Neuronal stem cell (in vitro differentiated cells): ENCODE data around the gene OBP2B.
"Not testable (repeated sequence)": the region's sequence is repeated elsewhere in the genome, so short reads cannot be mapped to it uniquely, and the experiment has no call there.

Experiments
- DNase-seq: peaks from one replicate; pipeline ENCODE4 v3.0.0-alpha.2; 2013; ENCODE audit warnings: low spot score
- H2AFZ ChIP-seq: one replicate; pipeline ENCODE4 v1.6.1; 2013; ENCODE audit warnings: mild to moderate bottlenecking, low read length, inconsistent platforms
- H2AK5ac ChIP-seq: 2 replicates; pipeline ENCODE4 v1.6.1; 2013; ENCODE audit warnings: low read depth, mild to moderate bottlenecking, inconsistent platforms, low read length, moderate library complexity, mixed read lengths
- H2BK120ac ChIP-seq: 2 replicates; pipeline ENCODE4 v1.6.1; 2013; ENCODE audit warnings: low read depth, mild to moderate bottlenecking, inconsistent platforms, low read length, moderate library complexity, mixed read lengths
- H2BK12ac ChIP-seq: one replicate; pipeline ENCODE4 v1.6.1; 2013; ENCODE audit warnings: low read length, inconsistent platforms
- H2BK15ac ChIP-seq: 2 replicates; pipeline ENCODE4 v1.6.1; 2013; ENCODE audit warnings: mild to moderate bottlenecking, low read length, inconsistent platforms, mixed read lengths
- H2BK5ac ChIP-seq: one replicate; pipeline ENCODE4 v1.6.1; 2013; ENCODE audit warnings: inconsistent platforms, mild to moderate bottlenecking, low read length, moderate library complexity
- H3K14ac ChIP-seq: one replicate; pipeline ENCODE4 v1.6.1; 2013; ENCODE audit warnings: low read length, inconsistent platforms
- H3K18ac ChIP-seq: 2 replicates; pipeline ENCODE4 v1.6.1; 2013; ENCODE audit warnings: low read length, inconsistent platforms
- H3K23ac ChIP-seq: 2 replicates; pipeline ENCODE4 v1.6.1; 2013; ENCODE audit warnings: low read depth, mild to moderate bottlenecking, mixed read lengths, low read length, inconsistent platforms; ENCODE audit not compliant: poor library complexity
- H3K27ac ChIP-seq: replicated peaks from 3 replicates; pipeline ENCODE4 v1.5.1; 2013; ENCODE audit warnings: low read length, inconsistent platforms
- H3K27me3 ChIP-seq, 3 experiments: 2 replicates each; pipeline ENCODE4 v1.6.1; 2013; ENCODE audit warnings: low read length in 3 of 3, mild to moderate bottlenecking in 2 of 3, inconsistent platforms in 1 of 3, low read depth in 1 of 3, mixed read lengths in 1 of 3, moderate library complexity in 1 of 3; ENCODE audit not compliant: control insufficient read depth in 3 of 3, insufficient read depth in 3 of 3
- H3K36me3 ChIP-seq, 2 donors: replicated peaks in 1 of 2; 2 replicates each; pipeline ENCODE4 v1.6.1; 2013; ENCODE audit warnings: low read length in 2 of 2; ENCODE audit not compliant: control insufficient read depth in 2 of 2, insufficient read depth in 2 of 2
- H3K4ac ChIP-seq: 2 replicates; pipeline ENCODE4 v1.6.1; 2013; ENCODE audit warnings: inconsistent platforms, mild to moderate bottlenecking, low read length, moderate library complexity
- H3K4me1 ChIP-seq, 2 donors: 1 replicate in 1 of 2; 2 replicates in 1 of 2; pipeline ENCODE4 v1.6.1; 2013; ENCODE audit warnings: low read length in 2 of 2, low read depth in 1 of 2; ENCODE audit not compliant: control insufficient read depth in 2 of 2, insufficient read depth in 1 of 2
- H3K4me2 ChIP-seq: one replicate; pipeline ENCODE4 v1.6.1; 2013; ENCODE audit warnings: mild to moderate bottlenecking, low read length, inconsistent platforms; ENCODE audit not compliant: insufficient read depth, poor library complexity, severe bottlenecking
- H3K4me3 ChIP-seq, 2 donors: 2 replicates each; pipeline ENCODE4 v1.5.1; 2013; ENCODE audit warnings: low read length in 2 of 2, mild to moderate bottlenecking in 2 of 2, inconsistent platforms in 1 of 2, moderate library complexity in 1 of 2
- H3K79me1 ChIP-seq: one replicate; pipeline ENCODE4 v1.6.1; 2013; ENCODE audit warnings: low read depth, mild to moderate bottlenecking, inconsistent platforms, low read length, moderate library complexity
- H3K9ac ChIP-seq: one replicate; pipeline ENCODE4 v1.6.1; 2013; ENCODE audit warnings: mild to moderate bottlenecking, low read depth, low read length, inconsistent platforms; ENCODE audit not compliant: poor library complexity
- H3K9me3 ChIP-seq, 2 donors: replicated peaks in 1 of 2; 2 replicates each; pipeline versions ENCODE3 to v1.6.1; 2013; ENCODE audit warnings: low read length in 2 of 2, mild to moderate bottlenecking in 2 of 2, inconsistent platforms in 1 of 2, low read depth in 1 of 2, mixed read lengths in 1 of 2, moderate library complexity in 1 of 2; ENCODE audit not compliant: control insufficient read depth in 2 of 2, insufficient read depth in 1 of 2
- H4K8ac ChIP-seq: one replicate; pipeline ENCODE4 v1.6.1; 2013; ENCODE audit warnings: low read depth, mild to moderate bottlenecking, inconsistent platforms, low read length, moderate library complexity
- H4K91ac ChIP-seq: one replicate; pipeline ENCODE4 v1.6.1; 2013; ENCODE audit warnings: low read length, low read depth, mild to moderate bottlenecking, inconsistent platforms; ENCODE audit not compliant: poor library complexity
- WGBS, 2 donors: extraction: QIAGEN DNeasy Blood & Tissue Kit; methylation state at CpG; one replicate each; pipeline ENCODE4 v1.1.7; 2013; ENCODE audit warnings: missing lambda C conversion rate in 2 of 2, mixed read lengths in 1 of 2; ENCODE audit not compliant: insufficient read length in 2 of 2, insufficient replicate concordance in 1 of 2; ENCODE audit errors: extremely low coverage in 2 of 2; 5-methylcytosine and 5-hydroxymethylcytosine counted together

The OBP2B gene

DNA sequence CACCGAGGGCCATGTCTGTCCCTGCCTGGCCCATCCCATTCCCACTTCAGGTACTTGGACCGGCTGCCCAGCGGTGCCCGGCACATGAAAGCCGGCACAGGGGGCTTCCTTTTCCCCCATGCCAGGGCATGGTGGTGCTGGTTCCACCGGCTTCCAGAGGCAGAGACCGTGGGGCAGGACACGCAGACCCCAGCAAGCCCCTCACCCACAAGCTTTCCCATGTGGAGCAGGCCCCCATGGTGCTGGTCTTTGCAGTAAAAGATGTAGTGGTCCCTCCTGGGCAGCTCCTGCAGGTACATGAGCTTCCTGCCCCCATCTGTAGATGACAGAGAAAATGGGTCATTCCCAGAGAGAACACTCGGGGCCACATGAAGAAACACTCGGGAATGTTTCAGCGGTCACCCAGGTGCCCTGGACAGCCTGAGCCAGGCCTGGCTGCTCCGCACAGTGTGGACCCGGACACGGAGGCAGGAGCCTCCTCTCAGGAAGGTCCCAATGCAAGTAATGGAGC is 2.0 kb downstream of the OBP2B start:
- H2BK15ac ChIP-seq = peak overlapping the region; percentile 45
- H4K91ac ChIP-seq = no peak overlapping the region
- no peak overlapping the region for H4K8ac ChIP-seq
- H3K14ac ChIP-seq = peak overlapping the region; percentile 47
- H3K4me2 ChIP-seq = no peak overlapping the region
- H3K18ac ChIP-seq = peak overlapping the region; percentile 27
- no peak overlapping the region for H2BK12ac ChIP-seq
- H3K36me3 ChIP-seq = no peaks in the 10 kb centered on the region
- H3K4me3 ChIP-seq = no peak overlapping the region
- H2AFZ ChIP-seq = no peak overlapping the region
- H2BK120ac ChIP-seq = no peak overlapping the region
- H3K27me3 ChIP-seq = peaks cover 0 to 53% (median 13%) of the 10 kb centered on the region in 3 experiments
- no peaks in the 10 kb centered on the region for H3K4me1 ChIP-seq
- DNase-seq = no peak
- no peak overlapping the region for H2BK5ac ChIP-seq
- H3K4ac ChIP-seq = no peak overlapping the region
- H3K9me3 ChIP-seq = peaks cover 0 to 11% of the 10 kb centered on the region in 2 donors
- WGBS, 2 donors = no CpG with 5 or more reads among the region's 14 CpGs
- H2AK5ac ChIP-seq = peak overlapping the region; percentile 68
- no peak overlapping the region for H3K23ac ChIP-seq
- peaks cover 4% of the 10 kb centered on the region for H3K79me1 ChIP-seq
- H3K27ac ChIP-seq = no peak overlapping the region
- no peak overlapping the region for H3K9ac ChIP-seq

- WGBS, 2 donors = no CpG with 5 or more reads among the region's 35 CpGs
- DNase-seq = no peak
- Histone ChIP-seq H3K4me1 (no peaks in the 10 kb centered on the region), H4K91ac (no peak overlapping the region), H3K14ac (no peak overlapping the region), H4K8ac (no peak overlapping the region), H2BK5ac (no peak overlapping the region), H3K79me1 (peaks cover 4% of the 10 kb centered on the region), H2BK15ac (peak overlapping the region; percentile 45), H2AFZ (no peak overlapping the region), H3K23ac (no peak overlapping the region), H2BK120ac (no peak overlapping the region), H3K9me3 (peaks cover 0 to 8% of the 10 kb centered on the region in 2 donors), H3K27ac (no peak overlapping the region), H2AK5ac (no peak overlapping the region), H3K18ac (peak overlapping the region; percentile 27), H3K4me3 (no peak overlapping the region), H3K9ac (no peak overlapping the region), H3K27me3 (peaks cover 0 to 56% (median 13%) of the 10 kb centered on the region in 3 experiments), H3K4me2 (no peak overlapping the region), H3K4ac (no peak overlapping the region), H2BK12ac (no peak overlapping the region), H3K36me3 (no peaks in the 10 kb centered on the region)
Measured at GRCh38 chr9:133205996-133206931, 2.8 kb downstream of the OBP2B start.

DNA sequence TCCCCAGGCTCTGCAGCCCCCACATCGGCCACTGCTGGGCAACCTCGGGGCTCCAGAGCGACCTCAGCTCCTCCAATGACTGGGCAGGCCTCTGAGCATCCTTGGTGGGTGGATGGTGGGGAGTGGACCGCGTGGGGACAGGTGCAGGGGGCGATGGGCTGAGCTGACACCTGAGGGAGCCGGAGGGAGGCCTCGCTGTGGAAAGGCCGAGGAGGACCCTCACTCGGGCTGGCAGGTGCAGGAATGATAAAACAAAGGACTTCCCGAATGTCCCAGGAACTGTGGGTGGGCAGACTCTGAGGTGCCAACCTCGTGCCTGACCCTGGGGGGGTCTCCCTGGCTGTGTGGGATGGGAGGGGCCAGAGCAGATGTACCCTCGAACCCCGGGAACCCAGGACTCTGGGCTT is 3.6 kb downstream of the OBP2B start:
- not testable (repeated sequence) for H3K79me1 ChIP-seq, H3K4me1 ChIP-seq, H2BK120ac ChIP-seq, DNase-seq, H3K23ac ChIP-seq, H2AFZ ChIP-seq, H3K9ac ChIP-seq, H4K91ac ChIP-seq, H3K4me2 ChIP-seq, H3K14ac ChIP-seq, H4K8ac ChIP-seq, H3K9me3 ChIP-seq, H2BK12ac ChIP-seq, H3K18ac ChIP-seq, H2BK5ac ChIP-seq, H3K4ac ChIP-seq, H3K27ac ChIP-seq, H2AK5ac ChIP-seq, H2BK15ac ChIP-seq, H3K36me3 ChIP-seq, H3K4me3 ChIP-seq
- WGBS, 2 donors = no CpG with 5 or more reads among the region's 14 CpGs
- peaks cover 0 to 56% (median 10%) of the 10 kb centered on the region in 3 experiments for H3K27me3 ChIP-seq

DNA sequence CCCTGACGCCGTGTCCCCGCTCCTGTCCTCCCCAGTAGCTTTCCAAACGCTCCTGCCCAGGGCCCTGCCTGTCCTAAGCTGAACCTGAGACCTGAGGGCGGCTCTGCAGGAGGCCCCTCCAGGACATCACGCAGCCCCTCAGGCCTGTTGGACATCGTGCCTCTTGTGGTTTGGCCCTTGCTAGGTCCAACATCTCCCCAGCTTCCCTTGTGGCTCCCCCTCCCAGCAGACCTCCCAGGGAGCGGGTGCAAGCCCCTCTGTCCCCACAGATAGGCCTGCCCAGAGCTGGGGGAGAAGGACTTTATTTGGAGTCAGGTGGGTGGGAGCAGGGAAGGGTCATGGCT is 4.1 kb downstream of the OBP2B start:
- Histone ChIP-seq H2BK5ac (no peak overlapping the region), H3K23ac (no peak overlapping the region), H2AK5ac (no peak overlapping the region), H3K9ac (no peak overlapping the region), H3K27me3 (peaks cover 0 to 53% (median 8%) of the 10 kb centered on the region in 3 experiments), H3K4me2 (no peak overlapping the region), H3K27ac (no peak overlapping the region), H3K18ac (peak overlapping the region; percentile 28), H2AFZ (no peak overlapping the region), H3K9me3 (peaks cover 0 to 3% of the 10 kb centered on the region in 2 donors), H2BK12ac (no peak overlapping the region), H2BK15ac (no peak overlapping the region), H3K14ac (no peak overlapping the region), H3K36me3 (no peaks in the 10 kb centered on the region), H3K4ac (no peak overlapping the region), H3K4me1 (no peaks in the 10 kb centered on the region), H3K79me1 (peaks cover 4% of the 10 kb centered on the region), H4K91ac (no peak overlapping the region), H3K4me3 (no peak overlapping the region), H2BK120ac (no peak overlapping the region), H4K8ac (no peak overlapping the region)
- WGBS, 2 donors = no CpG with 5 or more reads among the region's 8 CpGs
- DNase-seq = no peak
